NT2/D1 (cell line): ENCODE results near the gene CCDC142.

Experiments
- SUZ12 ChIP-seq: IDR thresholded peaks from 2 replicates; pipeline ENCODE4 v1.6.1; 2011; ENCODE audit not compliant: insufficient read length, insufficient read depth; ENCODE audit errors: extremely low read depth
- YY1 ChIP-seq: IDR thresholded peaks from 2 replicates; pipeline ENCODE4 v1.6.1; 2011; ENCODE audit not compliant: insufficient read length, insufficient read depth
- ZNF274 ChIP-seq: IDR thresholded peaks from 2 replicates; pipeline ENCODE4 v1.6.1; 2011; ENCODE audit warnings: mild to moderate bottlenecking, low read depth, low read length

GRCh38 chr2:74472086-74472944 is 10.5 kb downstream of the CCDC142 start, which contains the start of gene MRPL53:
- peak; percentile 74 for TF ChIP-seq YY1
- TF ChIP-seq ZNF274, result no peak
- TF ChIP-seq SUZ12, result no peak
